ENCODE data around the gene SLC9A3.

- no peak for TF ChIP-seq CTCF (IDR thresholded peaks at IDR 0.05 in 4 of 5, conservative IDR thresholded peaks at IDR 0.05 in 1 of 5)
- TF ChIP-seq POLR2A (IDR thresholded peaks at IDR 0.05) = no peak
Observed at GRCh38 chr5:531749-532315, 7.6 kb upstream of the SLC9A3 start.

Measured in gastrocnemius medialis (tissue), 4 donors.